ENCODE data around the gene IPO4. TPM values are rescaled to one million over a fixed set of nuclear protein-coding genes. Genes with fewer than 3 reads are reported as not detected.

IPO4 gene
- total and polyA plus RNA-seq, 2 of the 13 experiments (the other 11 are each of a cell fraction or from before 2014, with no cell fraction given), result 39.0 to 179 TPM

DNA sequence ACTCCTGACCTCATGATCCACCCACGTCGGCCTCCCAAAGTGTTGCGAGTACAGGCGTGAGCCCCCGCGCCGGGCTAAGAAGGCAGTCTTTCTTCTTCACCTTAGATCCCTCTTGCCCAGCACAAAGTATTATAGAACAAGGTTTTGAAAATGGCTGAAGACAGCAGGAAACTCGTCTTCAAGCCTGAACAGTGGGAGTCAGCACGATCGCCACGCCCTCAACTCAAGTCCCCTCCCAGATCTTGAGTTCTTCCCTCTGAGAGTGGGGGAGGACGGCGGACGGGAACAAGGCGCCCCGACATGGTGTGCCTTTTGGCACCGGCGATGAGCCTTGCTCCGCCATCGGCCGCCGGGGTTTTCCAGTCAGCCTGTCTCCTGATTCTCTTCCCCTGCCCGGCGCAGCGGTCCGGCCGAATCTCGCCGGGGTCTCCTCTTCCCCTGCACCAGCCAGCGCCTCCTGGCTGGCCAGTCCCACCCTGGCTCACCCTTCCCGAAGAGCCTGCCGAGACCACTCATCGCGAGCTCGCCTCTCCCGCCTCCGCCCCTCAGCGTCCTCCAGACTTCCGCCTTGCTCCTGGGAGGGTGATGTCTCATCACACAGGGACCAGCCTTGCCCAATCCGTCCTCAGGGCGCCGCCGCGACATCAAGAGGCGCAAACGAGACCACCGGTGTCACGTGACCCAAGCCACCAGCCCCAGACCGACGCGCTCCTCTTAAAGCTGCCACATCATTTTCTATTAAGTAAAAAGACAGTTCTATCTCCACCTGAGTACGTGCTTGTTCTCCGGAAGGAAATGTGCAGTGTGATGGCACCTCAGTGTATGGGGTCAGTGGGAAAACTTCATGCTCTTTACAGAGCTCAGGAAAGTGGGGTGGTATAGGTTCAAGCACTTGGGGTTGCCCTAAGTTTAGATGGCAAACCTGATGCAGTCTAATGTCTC is 24.6 kb upstream of the IPO4 start, which contains the start of gene CHMP4A (continued):
- TF ChIP-seq ZNF282 (IDR thresholded peaks at IDR 0.05; ENCODE audit: partially characterized antibody) (no peak), DR1 (CRISPR knock-in tag; IDR thresholded peaks at IDR 0.05) (peak; percentile 77; the same call in 1 of the 2 replicates), ZSCAN9 (CRISPR knock-in tag; IDR thresholded peaks at IDR 0.05; ENCODE audit: borderline replicate concordance) (no peak; the same call in 1 of the 2 replicates), NFE2 (CRISPR knock-in tag; IDR thresholded peaks at IDR 0.05) (no peak), RELA (CRISPR knock-in tag; IDR thresholded peaks at IDR 0.05) (peak; percentile 93), ZFP90 (CRISPR knock-in tag; IDR thresholded peaks at IDR 0.05; ENCODE audit: borderline replicate concordance) (peak; percentile 99), CCDC6 (CRISPR knock-in tag; IDR thresholded peaks at IDR 0.05) (no peak), ZNF605 (CRISPR knock-in tag; IDR thresholded peaks at IDR 0.05) (peak; percentile 100), SAP130 (CRISPR knock-in tag; IDR thresholded peaks at IDR 0.05; ENCODE audit: low read depth) (peak; percentile 100), HDAC1 (CRISPR knock-in tag; IDR thresholded peaks at IDR 0.05) (no peak), ZSCAN20 (CRISPR knock-in tag; IDR thresholded peaks at IDR 0.05; ENCODE audit: borderline replicate concordance) (peak; percentile 92; the same call in 1 of the 2 replicates), HDAC6 (IDR thresholded peaks at IDR 0.05; ENCODE audit: low read depth, low read length) (0 out of 2 replicates have a peak, but pooled peaks have one; percentile 11), ZNF746 (CRISPR knock-in tag; IDR thresholded peaks at IDR 0.05) (no peak; the same call in 1 of the 2 replicates)
- TF ChIP-seq, protein P1, sequence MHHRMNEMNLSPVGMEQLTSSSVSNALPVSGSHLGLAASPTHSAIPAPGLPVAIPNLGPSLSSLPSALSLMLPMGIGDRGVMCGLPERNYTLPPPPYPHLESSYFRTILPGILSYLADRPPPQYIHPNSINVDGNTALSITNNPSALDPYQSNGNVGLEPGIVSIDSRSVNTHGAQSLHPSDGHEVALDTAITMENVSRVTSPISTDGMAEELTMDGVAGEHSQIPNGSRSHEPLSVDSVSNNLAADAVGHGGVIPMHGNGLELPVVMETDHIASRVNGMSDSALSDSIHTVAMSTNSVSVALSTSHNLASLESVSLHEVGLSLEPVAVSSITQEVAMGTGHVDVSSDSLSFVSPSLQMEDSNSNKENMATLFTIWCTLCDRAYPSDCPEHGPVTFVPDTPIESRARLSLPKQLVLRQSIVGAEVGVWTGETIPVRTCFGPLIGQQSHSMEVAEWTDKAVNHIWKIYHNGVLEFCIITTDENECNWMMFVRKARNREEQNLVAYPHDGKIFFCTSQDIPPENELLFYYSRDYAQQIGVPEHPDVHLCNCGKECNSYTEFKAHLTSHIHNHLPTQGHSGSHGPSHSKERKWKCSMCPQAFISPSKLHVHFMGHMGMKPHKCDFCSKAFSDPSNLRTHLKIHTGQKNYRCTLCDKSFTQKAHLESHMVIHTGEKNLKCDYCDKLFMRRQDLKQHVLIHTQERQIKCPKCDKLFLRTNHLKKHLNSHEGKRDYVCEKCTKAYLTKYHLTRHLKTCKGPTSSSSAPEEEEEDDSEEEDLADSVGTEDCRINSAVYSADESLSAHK (CRISPR knock-in tag; IDR thresholded peaks at IDR 0.05; ENCODE audit: borderline replicate concordance), result no peak; the same call in 1 of the 2 replicates
- TF ChIP-seq, protein P2, sequence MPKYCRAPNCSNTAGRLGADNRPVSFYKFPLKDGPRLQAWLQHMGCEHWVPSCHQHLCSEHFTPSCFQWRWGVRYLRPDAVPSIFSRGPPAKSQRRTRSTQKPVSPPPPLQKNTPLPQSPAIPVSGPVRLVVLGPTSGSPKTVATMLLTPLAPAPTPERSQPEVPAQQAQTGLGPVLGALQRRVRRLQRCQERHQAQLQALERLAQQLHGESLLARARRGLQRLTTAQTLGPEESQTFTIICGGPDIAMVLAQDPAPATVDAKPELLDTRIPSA (CRISPR knock-in tag; IDR thresholded peaks at IDR 0.05; ENCODE audit: borderline replicate concordance), result no peak; the same call in 1 of the 2 replicates
- TF ChIP-seq, protein P3, sequence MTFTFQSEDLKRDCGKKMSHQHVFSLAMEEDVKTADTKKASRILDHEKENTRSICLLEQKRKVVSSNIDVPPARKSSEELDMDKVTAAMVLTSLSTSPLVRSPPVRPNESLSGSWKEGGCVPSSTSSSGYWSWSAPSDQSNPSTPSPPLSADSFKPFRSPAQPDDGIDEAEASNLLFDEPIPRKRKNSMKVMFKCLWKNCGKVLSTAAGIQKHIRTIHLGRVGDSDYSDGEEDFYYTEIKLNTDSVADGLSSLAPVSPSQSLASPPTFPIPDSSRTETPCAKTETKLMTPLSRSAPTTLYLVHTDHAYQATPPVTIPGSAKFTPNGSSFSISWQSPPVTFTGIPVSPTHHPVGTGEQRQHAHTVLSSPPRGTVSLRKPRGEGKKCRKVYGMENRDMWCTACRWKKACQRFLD (CRISPR knock-in tag; IDR thresholded peaks at IDR 0.05; ENCODE audit: borderline replicate concordance), result peak; percentile 97
- TF ChIP-seq, protein P4, sequence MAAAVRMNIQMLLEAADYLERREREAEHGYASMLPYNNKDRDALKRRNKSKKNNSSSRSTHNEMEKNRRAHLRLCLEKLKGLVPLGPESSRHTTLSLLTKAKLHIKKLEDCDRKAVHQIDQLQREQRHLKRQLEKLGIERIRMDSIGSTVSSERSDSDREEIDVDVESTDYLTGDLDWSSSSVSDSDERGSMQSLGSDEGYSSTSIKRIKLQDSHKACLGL (CRISPR knock-in tag; IDR thresholded peaks at IDR 0.05), result peak; percentile 96
- TF ChIP-seq, protein P5, sequence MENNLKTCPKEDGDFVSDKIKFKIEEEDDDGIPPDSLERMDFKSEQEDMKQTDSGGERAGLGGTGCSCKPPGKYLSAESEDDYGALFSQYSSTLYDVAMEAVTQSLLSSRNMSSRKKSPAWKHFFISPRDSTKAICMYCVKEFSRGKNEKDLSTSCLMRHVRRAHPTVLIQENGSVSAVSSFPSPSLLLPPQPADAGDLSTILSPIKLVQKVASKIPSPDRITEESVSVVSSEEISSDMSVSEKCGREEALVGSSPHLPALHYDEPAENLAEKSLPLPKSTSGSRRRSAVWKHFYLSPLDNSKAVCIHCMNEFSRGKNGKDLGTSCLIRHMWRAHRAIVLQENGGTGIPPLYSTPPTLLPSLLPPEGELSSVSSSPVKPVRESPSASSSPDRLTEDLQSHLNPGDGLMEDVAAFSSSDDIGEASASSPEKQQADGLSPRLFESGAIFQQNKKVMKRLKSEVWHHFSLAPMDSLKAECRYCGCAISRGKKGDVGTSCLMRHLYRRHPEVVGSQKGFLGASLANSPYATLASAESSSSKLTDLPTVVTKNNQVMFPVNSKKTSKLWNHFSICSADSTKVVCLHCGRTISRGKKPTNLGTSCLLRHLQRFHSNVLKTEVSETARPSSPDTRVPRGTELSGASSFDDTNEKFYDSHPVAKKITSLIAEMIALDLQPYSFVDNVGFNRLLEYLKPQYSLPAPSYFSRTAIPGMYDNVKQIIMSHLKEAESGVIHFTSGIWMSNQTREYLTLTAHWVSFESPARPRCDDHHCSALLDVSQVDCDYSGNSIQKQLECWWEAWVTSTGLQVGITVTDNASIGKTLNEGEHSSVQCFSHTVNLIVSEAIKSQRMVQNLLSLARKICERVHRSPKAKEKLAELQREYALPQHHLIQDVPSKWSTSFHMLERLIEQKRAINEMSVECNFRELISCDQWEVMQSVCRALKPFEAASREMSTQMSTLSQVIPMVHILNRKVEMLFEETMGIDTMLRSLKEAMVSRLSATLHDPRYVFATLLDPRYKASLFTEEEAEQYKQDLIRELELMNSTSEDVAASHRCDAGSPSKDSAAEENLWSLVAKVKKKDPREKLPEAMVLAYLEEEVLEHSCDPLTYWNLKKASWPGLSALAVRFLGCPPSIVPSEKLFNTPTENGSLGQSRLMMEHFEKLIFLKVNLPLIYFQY (CRISPR knock-in tag; IDR thresholded peaks at IDR 0.05; ENCODE audit: borderline replicate concordance), result peak; percentile 43

Data from HepG2 (cell line).